Neutrophil (primary cell): Measurements from ENCODE around the gene OOEP.
"Not testable (repeated sequence)": the region's sequence is repeated elsewhere in the genome, so short reads cannot be mapped to it uniquely, and the experiment has no call there.

Experiments
- H3K27ac ChIP-seq: fragments of 200-600 bp; sonication (generic); 2 replicates; pipeline ENCODE4 v1.5.1; 2016; ENCODE audit warnings: mild to moderate bottlenecking, moderate library complexity
- H3K27me3 ChIP-seq: fragments of 200-600 bp; sonication (generic); 2 replicates; pipeline ENCODE4 v1.6.0; 2016; ENCODE audit warnings: mild to moderate bottlenecking
- H3K36me3 ChIP-seq: fragments of 200-600 bp; sonication (generic); 2 replicates; pipeline ENCODE4 v1.5.1; 2017
- H3K4me1 ChIP-seq, 2 experiments: fragments of 200-600 bp in 1 of 2; sonication (generic) in 1 of 2; 1 replicate in 1 of 2; 2 replicates in 1 of 2; pipeline versions ENCODE4 v1.5.1 to v1.6.1; 2013 to 2016; ENCODE audit warnings: low read depth in 1 of 2, low read length in 1 of 2, mild to moderate bottlenecking in 1 of 2, moderate library complexity in 1 of 2; ENCODE audit not compliant: control insufficient read depth in 1 of 2, insufficient read depth in 1 of 2
- H3K4me3 ChIP-seq, 2 experiments: fragments of 200-600 bp in 1 of 2; sonication (generic) in 1 of 2; 1 replicate in 1 of 2; 2 replicates in 1 of 2; pipeline ENCODE4 v1.5.1; 2013 to 2016; ENCODE audit warnings: low read depth in 1 of 2, low read length in 1 of 2, mild to moderate bottlenecking in 1 of 2, moderate library complexity in 1 of 2
- H3K9me3 ChIP-seq: fragments of 200-600 bp; sonication (generic); 2 replicates; pipeline ENCODE4 v1.5.1; 2016
- TF ChIP-seq, protein P1 (sequence below): fragments of 200-600 bp; sonication (generic); IDR thresholded peaks from 2 replicates; pipeline ENCODE4 v1.5.1; 2016; ENCODE audit warnings: antibody characterized with exemption

OOEP gene

GRCh38 chr6:73395875-73396274, 26.2 kb upstream of the OOEP start:
- no peak overlapping the region for H3K4me3 ChIP-seq
- H3K27ac ChIP-seq, result no peak overlapping the region
- no peaks in the 10 kb centered on the region for H3K27me3 ChIP-seq
- H3K36me3 ChIP-seq, result no peaks in the 10 kb centered on the region
- H3K9me3 ChIP-seq, result no peaks in the 10 kb centered on the region
- no peaks in the 10 kb centered on the region for H3K4me1 ChIP-seq
- TF ChIP-seq, protein P1, sequence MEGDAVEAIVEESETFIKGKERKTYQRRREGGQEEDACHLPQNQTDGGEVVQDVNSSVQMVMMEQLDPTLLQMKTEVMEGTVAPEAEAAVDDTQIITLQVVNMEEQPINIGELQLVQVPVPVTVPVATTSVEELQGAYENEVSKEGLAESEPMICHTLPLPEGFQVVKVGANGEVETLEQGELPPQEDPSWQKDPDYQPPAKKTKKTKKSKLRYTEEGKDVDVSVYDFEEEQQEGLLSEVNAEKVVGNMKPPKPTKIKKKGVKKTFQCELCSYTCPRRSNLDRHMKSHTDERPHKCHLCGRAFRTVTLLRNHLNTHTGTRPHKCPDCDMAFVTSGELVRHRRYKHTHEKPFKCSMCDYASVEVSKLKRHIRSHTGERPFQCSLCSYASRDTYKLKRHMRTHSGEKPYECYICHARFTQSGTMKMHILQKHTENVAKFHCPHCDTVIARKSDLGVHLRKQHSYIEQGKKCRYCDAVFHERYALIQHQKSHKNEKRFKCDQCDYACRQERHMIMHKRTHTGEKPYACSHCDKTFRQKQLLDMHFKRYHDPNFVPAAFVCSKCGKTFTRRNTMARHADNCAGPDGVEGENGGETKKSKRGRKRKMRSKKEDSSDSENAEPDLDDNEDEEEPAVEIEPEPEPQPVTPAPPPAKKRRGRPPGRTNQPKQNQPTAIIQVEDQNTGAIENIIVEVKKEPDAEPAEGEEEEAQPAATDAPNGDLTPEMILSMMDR, result no peak

DNA sequence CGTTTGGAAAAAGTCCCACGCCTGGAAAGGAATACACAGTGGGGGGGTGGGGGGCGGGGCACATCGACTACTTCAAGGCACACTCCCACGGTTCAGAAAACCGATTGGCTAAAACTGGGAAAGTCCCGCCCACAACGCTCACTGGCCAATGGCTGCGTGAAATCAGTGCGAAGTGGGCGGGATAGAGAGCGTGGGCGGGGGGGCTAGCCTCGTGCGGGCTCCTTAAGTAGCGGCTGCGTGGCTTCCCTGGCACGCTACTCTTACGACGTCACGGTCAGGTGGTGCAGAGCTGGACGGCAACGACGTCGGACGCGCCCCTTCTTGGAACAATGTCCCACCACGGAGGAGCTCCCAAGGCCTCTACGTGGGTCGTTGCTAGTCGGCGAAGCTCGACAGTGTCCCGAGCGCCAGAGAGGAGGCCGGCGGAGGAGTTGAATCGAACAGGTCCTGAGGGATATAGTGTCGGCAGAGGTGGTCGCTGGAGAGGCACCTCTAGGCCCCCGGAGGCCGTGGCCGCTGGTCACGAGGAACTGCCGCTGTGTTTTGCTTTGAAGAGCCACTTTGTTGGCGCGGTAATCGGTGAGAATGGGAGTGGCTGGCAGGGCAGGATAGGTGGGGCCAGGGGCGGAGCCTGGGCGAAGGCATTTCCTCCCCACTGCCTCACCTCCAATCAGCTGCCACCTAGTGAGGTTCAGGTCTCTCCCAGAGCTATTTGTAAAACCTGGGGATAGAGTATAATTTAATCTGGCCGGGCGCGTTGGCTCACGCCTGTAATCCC, 25.1 kb upstream of the OOEP start, which contains the start of gene DDX43:
Gene DDX43 (plus strand): TSS at position 252 of the 778 bp plus-strand sequence. CDS start 78 bp downstream, at position 330.
- no peaks in the 10 kb centered on the region for H3K27me3 ChIP-seq
- peak within 1 kb of the TSS in 1 of 2 experiments; percentile 29 for H3K4me3 ChIP-seq
- no peaks in the 10 kb centered on the region for H3K4me1 ChIP-seq
- TF ChIP-seq, protein P1, result no peak
- no peaks in the 10 kb centered on the region for H3K36me3 ChIP-seq
- H3K27ac ChIP-seq, result peak within 1 kb of the TSS; percentile 33
- no peaks in the 10 kb centered on the region for H3K9me3 ChIP-seq

- Histone ChIP-seq H3K27me3 (no peaks in the 10 kb centered on the region), H3K4me1 (peaks cover 10 to 11% of the 10 kb centered on the region in 2 experiments), H3K9me3 (no peaks in the 10 kb centered on the region), H3K4me3 (no peak overlapping the region), H3K27ac (no peak overlapping the region), H3K36me3 (no peaks in the 10 kb centered on the region)
- TF ChIP-seq, protein P1, result no peak
Observed at GRCh38 chr6:73393278-73393677, 23.6 kb upstream of the OOEP start.

DNA sequence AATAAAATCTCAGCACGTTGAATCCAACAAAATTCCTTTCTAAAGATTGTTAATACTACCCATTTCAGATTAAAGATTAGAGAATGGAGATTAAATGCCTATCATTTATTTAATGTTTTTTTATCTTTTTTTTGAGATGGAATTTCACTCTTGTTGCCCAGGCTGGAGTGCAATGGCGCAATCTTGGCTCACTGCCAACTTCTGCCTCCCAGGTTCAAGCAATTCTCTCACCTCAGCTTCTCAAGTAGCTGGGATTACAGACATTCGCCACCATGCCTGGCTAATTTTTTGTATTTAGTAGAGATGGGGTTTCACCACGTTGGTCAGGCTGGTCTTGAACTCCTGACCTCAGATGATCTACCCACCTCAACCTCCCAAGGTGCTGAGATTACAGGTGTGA, 22.5 kb upstream of the OOEP start:
- H3K9me3 ChIP-seq, H3K36me3 ChIP-seq, H3K27ac ChIP-seq, H3K27me3 ChIP-seq, H3K4me3 ChIP-seq: not testable (repeated sequence)
- H3K4me1 ChIP-seq, result peaks cover 11% of the 10 kb centered on the region in 2 experiments

DNA sequence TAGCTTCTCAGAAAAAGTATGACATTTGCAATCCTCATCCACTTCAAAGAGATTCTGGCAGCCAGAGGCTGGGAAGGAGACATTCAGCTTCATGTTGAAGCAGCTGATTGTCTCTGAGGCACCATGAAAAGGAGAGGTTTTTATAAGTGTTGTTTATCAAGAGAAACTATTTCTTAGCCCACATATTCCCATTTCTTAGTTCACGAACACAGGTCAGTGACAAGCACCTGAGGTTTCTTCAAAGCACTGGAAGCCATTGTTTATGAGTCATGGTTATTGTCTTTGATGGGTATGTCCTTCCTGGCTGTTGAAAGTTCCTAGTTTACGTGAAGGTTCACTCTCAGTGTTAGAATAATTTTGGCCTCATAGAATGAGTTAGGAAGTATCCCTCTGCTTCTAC, 22.0 kb upstream of the OOEP start:
- Histone ChIP-seq H3K27me3 (no peaks in the 10 kb centered on the region), H3K9me3 (no peaks in the 10 kb centered on the region), H3K4me1 (peaks cover 11% of the 10 kb centered on the region in 2 experiments), H3K27ac (no peak overlapping the region), H3K4me3 (no peak overlapping the region), H3K36me3 (no peaks in the 10 kb centered on the region)
- TF ChIP-seq, protein P1, result no peak

DNA sequence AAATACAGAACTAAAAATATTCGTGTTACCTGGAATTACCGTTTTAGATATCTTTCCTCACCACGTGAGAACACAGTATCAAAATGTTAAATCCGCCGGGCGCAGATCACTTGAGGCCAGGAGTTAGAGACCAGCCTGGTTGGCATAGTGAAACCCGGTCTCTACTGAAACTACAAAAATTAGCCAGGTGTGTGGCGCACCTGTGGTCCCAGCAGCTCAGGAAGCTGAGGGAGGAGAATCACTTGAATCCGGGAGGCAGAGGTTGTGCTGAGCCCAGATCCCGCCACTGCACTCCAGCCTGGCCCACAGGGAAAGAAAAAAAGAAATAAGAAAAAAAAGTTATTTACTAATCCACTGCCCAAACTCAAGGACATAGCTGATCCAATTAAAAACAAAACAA, 20.2 kb upstream of the OOEP start:
- no peaks in the 10 kb centered on the region for H3K9me3 ChIP-seq
- no peak overlapping the region for H3K27ac ChIP-seq
- no peaks in the 10 kb centered on the region for H3K36me3 ChIP-seq
- TF ChIP-seq, protein P1, result no peak
- H3K4me1 ChIP-seq, result peaks cover 11% of the 10 kb centered on the region in 2 experiments
- H3K4me3 ChIP-seq, result no peak overlapping the region
- no peaks in the 10 kb centered on the region for H3K27me3 ChIP-seq
